ENCODE results near the gene CFAP298.

- TF ChIP-seq CTCF (IDR thresholded peaks at IDR 0.05) (no peak), EZH2 (IDR thresholded peaks at IDR 0.05; ENCODE audit: borderline replicate concordance, insufficient read depth, low read depth, low read length, poor library complexity, severe bottlenecking) (no peak)
These were observed 15.0 kb downstream of the CFAP298 start for GRCh38 chr21:32597205-32597604.

Measured in B cell (primary cell).